Lower leg skin (tissue), 3 donors: ENCODE results near the gene ZFP62.

Source experiments
- POLR2A ChIP-seq, 2 donors: fragments of 450-650 bp; IDR thresholded peaks; one replicate each; pipeline ENCODE4 v1.6.1; 2016 to 2017; ENCODE audit warnings: antibody characterized with exemption in 2 of 2, mild to moderate bottlenecking in 1 of 2, moderate library complexity in 1 of 2
- TF ChIP-seq, protein P1 (sequence below), 3 donors: fragments of 450-650 bp; IDR thresholded peaks; one replicate each; pipeline ENCODE4 v1.5.1; 2016; ENCODE audit warnings: antibody characterized with exemption in 3 of 3, mild to moderate bottlenecking in 3 of 3, moderate library complexity in 2 of 3

DNA sequence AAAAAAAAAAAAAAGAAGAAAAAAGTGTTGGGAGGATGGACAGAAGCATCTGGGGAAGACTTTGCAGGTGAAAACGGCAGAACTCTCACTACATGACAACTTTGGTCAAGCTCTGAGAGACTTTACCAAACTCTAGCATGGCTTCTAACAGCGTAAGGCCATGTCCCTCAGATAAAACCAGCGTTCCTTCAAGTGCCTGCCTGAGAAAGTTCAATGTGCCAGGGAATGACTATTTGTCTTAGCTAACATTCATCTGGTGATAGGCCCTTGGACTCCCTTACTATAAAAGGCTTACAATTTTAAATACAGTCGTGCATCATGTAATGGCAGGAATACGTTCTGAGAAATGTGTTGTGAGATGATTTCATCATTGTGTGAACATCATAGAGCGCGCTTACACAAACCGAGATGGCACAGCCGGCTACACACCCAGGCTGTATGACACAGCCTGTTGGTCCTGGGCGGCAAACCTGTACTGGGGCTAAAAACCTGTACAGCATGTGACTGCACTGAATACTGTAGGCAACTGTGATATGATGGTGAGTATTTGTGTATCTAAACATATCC lies 14.9 kb upstream of the ZFP62 start:
- TF ChIP-seq, protein P1, sequence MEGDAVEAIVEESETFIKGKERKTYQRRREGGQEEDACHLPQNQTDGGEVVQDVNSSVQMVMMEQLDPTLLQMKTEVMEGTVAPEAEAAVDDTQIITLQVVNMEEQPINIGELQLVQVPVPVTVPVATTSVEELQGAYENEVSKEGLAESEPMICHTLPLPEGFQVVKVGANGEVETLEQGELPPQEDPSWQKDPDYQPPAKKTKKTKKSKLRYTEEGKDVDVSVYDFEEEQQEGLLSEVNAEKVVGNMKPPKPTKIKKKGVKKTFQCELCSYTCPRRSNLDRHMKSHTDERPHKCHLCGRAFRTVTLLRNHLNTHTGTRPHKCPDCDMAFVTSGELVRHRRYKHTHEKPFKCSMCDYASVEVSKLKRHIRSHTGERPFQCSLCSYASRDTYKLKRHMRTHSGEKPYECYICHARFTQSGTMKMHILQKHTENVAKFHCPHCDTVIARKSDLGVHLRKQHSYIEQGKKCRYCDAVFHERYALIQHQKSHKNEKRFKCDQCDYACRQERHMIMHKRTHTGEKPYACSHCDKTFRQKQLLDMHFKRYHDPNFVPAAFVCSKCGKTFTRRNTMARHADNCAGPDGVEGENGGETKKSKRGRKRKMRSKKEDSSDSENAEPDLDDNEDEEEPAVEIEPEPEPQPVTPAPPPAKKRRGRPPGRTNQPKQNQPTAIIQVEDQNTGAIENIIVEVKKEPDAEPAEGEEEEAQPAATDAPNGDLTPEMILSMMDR (IDR thresholded peaks at IDR 0.05) = no peak
- TF ChIP-seq POLR2A (IDR thresholded peaks at IDR 0.05) = no peak
